ENCODE data around the gene LYPD6B.

- TF ChIP-seq, protein P1, sequence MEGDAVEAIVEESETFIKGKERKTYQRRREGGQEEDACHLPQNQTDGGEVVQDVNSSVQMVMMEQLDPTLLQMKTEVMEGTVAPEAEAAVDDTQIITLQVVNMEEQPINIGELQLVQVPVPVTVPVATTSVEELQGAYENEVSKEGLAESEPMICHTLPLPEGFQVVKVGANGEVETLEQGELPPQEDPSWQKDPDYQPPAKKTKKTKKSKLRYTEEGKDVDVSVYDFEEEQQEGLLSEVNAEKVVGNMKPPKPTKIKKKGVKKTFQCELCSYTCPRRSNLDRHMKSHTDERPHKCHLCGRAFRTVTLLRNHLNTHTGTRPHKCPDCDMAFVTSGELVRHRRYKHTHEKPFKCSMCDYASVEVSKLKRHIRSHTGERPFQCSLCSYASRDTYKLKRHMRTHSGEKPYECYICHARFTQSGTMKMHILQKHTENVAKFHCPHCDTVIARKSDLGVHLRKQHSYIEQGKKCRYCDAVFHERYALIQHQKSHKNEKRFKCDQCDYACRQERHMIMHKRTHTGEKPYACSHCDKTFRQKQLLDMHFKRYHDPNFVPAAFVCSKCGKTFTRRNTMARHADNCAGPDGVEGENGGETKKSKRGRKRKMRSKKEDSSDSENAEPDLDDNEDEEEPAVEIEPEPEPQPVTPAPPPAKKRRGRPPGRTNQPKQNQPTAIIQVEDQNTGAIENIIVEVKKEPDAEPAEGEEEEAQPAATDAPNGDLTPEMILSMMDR (conservative IDR thresholded peaks at IDR 0.05; ENCODE audit: low read length), result no peak
- TF ChIP-seq EZH2phosphoT487 (IDR thresholded peaks at IDR 0.05; ENCODE audit: borderline replicate concordance), result no peak
Observed at GRCh38 chr2:149059822-149060221, 21.3 kb downstream of the LYPD6B start.

Measured in Loucy (cell line).